Tracheal epithelial cell (primary cell): ENCODE data around the gene EPB41L4B. TPM values are rescaled to one million over a fixed set of nuclear protein-coding genes. Genes with fewer than 3 reads are reported as not detected.

ENCODE experiments used
- total RNA-seq: library from RNA; depleted of rRNA; stranded (reverse); fragments of >200 nt; gene quantifications from 2 replicates; pipeline ENCODE4 v1.2.1, GENCODE V29; 2014

The EPB41L4B gene
- 24.6 and 31.5 TPM in 2 replicates for total RNA-seq

DNA sequence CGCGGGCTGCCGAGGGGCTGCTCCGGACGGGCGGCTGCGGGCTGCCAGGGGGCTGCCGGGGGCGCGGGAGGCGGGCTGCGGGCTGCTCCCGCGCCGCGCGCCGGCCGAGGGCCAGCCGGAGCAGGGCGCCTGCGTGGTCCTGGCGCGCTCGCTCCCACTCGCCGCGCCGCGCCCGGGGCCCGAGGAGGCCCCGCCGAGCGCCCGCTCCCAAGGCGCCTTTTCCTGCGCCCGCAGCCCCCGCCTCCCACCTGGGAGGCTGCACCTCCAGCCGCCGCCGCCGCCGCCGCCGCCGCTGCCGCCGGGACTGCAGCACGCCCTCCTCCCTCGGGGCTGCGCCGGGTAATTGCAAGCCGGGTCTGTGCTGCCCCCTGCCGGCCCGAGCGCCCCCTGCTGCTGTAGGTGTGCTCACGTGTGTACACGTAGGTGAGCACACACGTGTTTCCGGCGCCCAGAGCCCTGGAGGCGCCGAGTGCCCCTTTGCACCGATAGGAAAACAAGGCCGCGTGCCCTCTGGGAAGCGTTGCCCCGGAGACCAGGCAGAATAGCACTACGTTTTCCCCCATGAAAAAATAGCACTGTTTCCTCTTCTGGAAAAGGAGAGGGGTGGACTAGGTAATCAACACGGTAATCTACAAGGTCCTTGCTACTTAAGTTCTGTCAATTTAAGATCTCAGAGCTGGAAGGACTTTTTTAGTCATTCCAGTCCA, at the start of gene EPB41L4B:
Gene EPB41L4B, minus strand, starts transcription at position 318 of the 707 bp plus-strand sequence. CDS start 613 bp downstream, outside the sequence.

DNA sequence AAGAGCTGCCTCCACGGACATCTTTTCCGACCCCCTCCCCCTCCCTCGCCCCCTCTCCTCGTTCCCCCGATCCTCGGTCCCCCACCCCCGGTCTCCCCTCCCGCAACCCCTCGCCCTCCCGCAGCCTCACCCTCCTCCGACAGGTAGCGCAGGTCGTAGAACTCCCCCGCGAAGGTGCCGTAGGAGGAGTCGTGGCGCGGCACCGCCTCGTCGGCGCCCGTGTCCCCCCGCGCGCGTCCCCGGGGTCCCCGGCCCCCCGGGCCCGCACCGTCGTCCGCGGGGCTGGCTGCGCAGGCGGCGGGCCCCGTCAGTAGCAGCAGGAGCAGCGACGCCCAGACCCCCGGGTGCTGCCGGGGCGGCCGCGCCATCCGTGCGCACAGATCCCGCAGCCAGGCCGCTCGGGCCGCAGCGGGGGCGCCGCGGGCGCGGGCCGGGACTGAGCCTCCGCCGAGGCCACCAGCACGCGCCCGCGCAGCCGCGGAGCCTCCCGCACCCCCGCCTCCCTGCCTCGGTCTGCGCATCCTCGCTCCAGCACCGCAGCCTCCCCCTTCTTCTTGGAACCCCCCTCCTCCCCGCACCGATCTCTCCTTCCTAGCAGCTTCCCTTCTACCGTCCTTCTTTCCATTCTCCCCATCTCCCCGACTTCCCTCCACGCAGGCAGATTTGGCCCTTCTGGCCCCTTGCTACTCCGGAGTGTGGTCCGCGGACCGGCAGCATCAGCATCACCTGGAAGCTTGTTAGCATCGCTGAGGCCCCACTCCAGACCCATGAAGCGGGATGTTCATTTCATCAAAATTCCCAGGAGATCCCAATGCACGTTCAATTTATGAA, 153.9 kb downstream of the EPB41L4B start, which contains the start of gene FRRS1L:
Gene FRRS1L, minus strand, starts transcription at position 479 of the 831 bp plus-strand sequence. Its CDS starts 111 bp downstream, at position 368.

Other genes with a start within 250 kb of the EPB41L4B start
- gene TMEM245, start 201.1 kb downstream of the EPB41L4B start, total RNA-seq: 40.0 and 47.1 TPM in 2 replicates
- gene FRRS1L, start 153.8 kb downstream of the EPB41L4B start, total RNA-seq: under 0.01 TPM in 1 of 2 replicates, not detected in the other
- gene PTPN3, start 177.2 kb upstream of the EPB41L4B start, total RNA-seq: 11.8 and 16.2 TPM in 2 replicates